GM20000 (cell line): Measurements from ENCODE around the gene GRM1.

Experiments used
- DNase-seq: peaks from one replicate; pipeline ENCODE4 v3.0.0; 2012; ENCODE audit warnings: low spot score
- TF ChIP-seq, protein P1 (sequence below): IDR thresholded peaks from 2 replicates; pipeline ENCODE4 v1.5.1; 2012; ENCODE audit warnings: mild to moderate bottlenecking, control low read depth; ENCODE audit errors: extremely low read depth, missing control alignments

Gene GRM1

DNA sequence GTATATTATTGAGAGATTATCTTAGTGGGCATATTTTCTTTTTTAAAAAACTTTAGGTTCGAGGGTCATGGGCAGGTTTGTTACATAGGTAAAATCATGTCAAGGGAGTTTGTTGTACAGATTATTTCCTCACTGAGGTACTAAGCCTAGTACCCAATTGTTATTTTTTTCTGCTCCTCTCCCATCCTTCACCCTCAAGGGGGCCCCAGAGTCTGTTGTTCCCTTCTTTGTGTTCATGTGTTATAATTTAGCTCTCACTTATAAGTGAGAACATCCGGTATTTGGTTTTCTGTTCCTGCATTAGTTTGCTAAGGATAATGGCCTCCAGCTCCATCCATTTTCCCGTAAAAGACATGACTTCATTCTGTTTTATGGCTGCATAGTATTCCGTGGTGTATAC is 266.8 kb downstream of the GRM1 start:
- TF ChIP-seq, protein P1, sequence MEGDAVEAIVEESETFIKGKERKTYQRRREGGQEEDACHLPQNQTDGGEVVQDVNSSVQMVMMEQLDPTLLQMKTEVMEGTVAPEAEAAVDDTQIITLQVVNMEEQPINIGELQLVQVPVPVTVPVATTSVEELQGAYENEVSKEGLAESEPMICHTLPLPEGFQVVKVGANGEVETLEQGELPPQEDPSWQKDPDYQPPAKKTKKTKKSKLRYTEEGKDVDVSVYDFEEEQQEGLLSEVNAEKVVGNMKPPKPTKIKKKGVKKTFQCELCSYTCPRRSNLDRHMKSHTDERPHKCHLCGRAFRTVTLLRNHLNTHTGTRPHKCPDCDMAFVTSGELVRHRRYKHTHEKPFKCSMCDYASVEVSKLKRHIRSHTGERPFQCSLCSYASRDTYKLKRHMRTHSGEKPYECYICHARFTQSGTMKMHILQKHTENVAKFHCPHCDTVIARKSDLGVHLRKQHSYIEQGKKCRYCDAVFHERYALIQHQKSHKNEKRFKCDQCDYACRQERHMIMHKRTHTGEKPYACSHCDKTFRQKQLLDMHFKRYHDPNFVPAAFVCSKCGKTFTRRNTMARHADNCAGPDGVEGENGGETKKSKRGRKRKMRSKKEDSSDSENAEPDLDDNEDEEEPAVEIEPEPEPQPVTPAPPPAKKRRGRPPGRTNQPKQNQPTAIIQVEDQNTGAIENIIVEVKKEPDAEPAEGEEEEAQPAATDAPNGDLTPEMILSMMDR: no peak
- no peak for DNase-seq

DNA sequence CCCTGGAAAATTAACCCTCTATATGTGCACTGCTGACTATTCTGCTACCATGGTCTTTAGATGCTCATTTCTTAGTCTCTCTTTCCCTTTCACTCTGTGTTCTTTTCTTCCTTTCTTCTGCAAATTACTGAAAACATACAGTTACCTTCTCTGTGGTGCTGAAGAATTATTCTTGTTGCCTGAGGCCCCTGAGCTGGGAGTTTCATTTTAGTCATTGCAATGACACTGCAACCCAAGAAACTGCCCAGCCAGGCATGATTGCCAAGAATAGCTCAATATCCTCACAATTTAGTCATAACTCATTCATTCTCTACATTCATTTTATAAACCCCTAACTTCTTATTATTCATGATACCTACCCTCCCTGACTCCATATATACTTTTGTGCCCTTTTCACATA is 269.0 kb downstream of the GRM1 start:
- TF ChIP-seq, protein P1: no peak
- DNase-seq: no peak

DNA sequence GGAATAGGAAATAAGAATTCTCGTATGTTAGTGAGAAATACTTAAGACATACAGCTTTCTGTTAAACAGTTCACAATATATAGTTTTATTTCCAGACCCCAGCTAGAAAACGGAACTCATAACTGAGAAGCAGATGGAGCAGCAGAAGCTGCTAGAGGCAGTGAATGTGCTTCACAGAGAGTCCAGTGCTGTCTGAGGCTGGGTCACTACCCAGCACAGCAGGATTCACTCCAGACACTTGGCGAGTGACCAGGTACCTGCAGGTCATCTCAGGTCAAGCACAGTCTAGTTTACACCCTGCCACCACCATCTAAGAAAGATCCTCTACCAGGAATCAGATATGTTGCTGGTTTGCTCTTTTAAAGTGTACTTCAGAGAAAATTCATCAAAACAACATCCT is 271.7 kb downstream of the GRM1 start:
- no peak for DNase-seq
- TF ChIP-seq, protein P1: no peak

DNA sequence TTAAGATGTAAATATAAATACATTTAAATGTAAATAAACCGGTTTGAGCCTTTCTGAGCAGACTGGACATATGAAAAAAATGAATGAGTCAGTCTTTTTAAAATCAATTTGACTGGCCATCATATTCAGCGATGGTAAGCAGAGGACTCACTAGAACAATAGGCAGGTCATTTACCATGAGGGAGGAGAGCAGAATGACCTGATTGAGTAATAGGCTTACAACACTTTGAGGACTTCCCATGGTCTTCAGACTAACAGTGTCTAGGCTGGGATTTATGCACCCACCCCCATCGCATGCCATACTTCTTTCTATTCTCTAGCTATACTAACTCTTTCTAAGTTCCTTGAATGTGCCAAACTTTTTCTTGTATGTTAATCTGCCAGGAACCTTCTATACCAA is 272.9 kb downstream of the GRM1 start:
- DNase-seq: no peak
- TF ChIP-seq, protein P1: no peak

DNA sequence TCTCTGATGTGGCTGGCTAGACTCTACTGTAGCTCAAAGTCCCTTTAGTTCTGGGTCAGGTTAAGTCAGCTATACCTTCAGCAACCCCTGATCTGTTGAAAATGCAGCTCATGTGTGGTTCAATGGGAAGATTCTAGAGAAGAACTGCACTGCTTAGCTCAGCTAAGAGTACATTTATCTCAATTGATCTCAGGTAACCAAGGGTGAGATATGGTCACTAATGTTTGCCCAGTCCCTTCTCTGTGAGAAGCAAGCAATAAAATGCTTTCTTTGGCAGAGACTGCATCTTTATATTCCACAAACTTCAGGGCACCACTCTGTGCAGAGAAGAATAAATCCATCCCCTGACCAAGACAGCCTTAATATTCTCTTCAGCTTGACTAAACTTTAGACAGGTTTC is 274.1 kb downstream of the GRM1 start:
- TF ChIP-seq, protein P1: no peak
- DNase-seq: no peak

DNA sequence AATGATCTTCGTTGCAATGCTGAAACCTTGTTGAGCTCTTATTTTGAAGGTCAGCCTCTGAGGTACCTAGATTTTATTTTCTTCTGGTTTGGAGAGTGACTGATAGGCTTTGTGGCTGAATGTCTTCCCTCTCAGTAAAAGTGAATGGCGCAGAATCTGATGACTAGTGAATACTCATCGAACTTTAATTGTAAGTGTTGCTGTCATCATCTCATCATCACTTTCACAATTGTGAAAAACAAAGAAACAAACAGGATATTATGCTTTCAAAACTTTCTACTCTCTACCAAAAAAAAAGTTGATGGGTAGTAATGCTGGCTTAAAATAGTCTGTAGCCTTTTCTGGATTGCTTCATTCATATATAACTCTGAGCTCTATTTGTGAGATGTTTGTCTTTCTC is 275.3 kb downstream of the GRM1 start:
- no peak for DNase-seq
- TF ChIP-seq, protein P1: no peak

DNA sequence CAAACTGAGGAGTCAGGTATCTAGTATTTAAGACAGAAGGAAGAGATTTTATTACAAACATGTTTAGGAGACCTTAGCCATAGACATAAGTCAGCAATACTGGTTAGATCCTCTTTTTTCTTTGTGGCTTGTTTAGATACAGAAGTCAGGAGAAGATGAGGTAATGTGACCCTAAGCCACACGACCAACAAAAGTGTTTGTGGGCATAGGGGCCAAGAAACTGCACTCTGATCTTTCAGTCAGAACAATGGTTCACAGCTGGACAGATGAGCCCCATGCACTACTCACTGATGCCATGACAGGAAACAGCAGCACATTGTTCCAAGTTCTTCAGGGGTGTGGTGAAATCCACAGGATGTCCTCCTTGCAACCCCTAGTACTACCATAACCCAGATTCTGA is 276.2 kb downstream of the GRM1 start:
- TF ChIP-seq, protein P1: no peak
- no peak for DNase-seq
